Endometrial microvascular endothelial cells (primary cell): ENCODE data around the gene TTC16. TPM values are rescaled to one million over a fixed set of nuclear protein-coding genes. Genes with fewer than 3 reads are reported as not detected.
"Not testable (repeated sequence)": the region's sequence is repeated elsewhere in the genome, so short reads cannot be mapped to it uniquely, and the experiment has no call there.

Experiments
- in situ Hi-C: cut with HindIII; loops from 2 replicates; pipeline ENCODE4 v1.10.0; 2017; ENCODE audit warnings: low sequenced_read_pairs, low pct_unique_long_range_greater_than_20kb; ENCODE audit errors: inconsistent ontology term
- total RNA-seq: library from RNA; depleted of rRNA; stranded (reverse); fragments of >200 nt; gene quantifications from one replicate; pipeline ENCODE4 v1.2.3, GENCODE V29; 2015; ENCODE audit errors: inconsistent ontology term

TTC16 gene
- total RNA-seq, 1 donor from 2014 or later, result not detected

DNA sequence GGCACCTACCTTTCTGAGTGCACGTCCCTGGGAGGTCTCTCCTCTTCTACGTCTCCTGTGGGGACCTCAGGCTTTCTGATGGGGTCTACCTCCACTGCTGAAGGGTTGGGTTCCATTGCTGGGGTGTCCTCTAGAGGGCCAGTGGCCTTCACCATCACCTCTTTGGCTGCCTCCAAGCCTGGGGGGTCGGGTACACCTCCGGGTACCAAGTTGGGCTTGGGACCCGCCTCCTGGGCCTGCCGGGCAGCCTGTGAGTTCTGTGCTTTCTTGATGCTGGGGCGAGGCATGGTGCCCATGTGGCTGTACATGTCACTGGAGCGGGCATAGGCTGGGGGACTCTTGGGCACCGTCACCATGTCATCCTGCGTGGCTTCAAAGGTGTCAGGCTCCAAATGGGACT lies 58.1 kb downstream of the TTC16 start:
- in situ Hi-C loops, result loop anchor here (25.0 kb wide), 2 partner anchors 88 to 163 kb away; partner anchors contain the start of genes DPM2, ENG and PIP5KL1

GRCh38 chr9:127776195-127776923 lies 60.5 kb downstream of the TTC16 start:
- in situ Hi-C loops, result no loop called here

DNA sequence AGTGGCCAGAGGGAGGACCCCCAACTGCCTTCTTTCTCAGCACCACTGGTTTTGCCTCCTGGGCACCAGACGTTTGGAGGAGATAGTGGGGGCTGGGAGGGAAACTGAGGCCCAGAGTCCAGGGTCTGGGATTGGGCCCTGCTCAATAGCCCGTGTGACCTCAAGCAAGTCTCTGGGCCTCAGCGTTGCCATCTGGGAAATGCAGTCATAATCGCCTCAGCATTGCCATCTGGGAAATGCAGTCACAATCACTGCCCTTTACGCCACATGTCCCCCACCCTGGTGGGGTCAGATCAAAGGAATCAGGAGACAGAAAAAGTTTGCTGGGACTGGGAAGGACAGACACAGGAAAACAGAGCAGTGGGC lies 61.0 kb downstream of the TTC16 start:
- in situ Hi-C loops, result no loop called here

GRCh38 chr9:127777368-127777980 lies 61.6 kb downstream of the TTC16 start:
- in situ Hi-C loops, result no loop called here

DNA sequence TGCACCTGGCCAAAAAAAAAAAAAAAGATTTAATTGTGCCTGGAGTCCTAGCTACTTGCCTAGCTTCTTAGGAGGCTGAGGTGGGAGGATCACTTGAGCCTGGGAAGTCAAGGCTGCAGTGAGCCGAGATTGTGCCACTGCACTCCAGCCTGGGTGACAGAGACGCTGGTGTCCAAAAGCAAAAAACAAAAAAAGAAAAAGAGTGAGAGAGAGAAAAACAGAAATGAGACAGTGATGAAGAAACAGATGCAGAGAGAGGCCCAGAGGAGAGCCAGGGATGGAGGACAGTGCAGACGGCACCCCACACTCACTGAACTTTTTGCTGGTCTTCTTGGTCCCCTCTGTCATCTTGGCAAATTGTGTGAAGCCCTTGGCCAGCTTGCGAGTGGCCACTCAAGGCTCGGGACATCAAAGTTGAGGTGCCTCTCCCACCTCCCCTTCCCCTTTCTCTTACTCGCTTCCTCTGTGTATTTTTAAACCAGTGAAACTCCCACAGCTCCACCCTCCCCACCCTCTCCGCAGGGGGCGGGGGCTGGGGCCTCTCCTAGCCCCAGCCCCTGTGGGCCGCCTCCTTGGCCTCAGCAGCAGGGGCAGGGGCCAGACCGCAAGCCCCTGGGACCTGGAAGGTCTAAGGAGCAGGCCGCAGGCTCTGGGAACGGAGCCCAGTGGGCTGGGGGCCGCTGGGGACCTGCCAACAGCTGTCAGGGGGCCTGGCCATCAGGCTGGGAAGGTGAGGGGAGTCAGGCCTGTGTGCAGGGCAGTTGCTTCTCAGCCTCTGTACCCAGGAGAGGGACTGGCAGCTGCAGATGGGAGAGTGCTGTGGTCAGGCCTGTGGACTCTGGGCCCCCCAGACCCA lies 62.6 kb downstream of the TTC16 start, which contains the start of gene SH2D3C:
Gene SH2D3C (minus strand): TSS at position 387 of the 856 bp plus-strand sequence. CDS start 39 bp downstream, at position 348.
- in situ Hi-C loops, result no loop called here

- in situ Hi-C loops, result no loop called here
These were observed 63.5 kb downstream of the TTC16 start for GRCh38 chr9:127779136-127779981.

DNA sequence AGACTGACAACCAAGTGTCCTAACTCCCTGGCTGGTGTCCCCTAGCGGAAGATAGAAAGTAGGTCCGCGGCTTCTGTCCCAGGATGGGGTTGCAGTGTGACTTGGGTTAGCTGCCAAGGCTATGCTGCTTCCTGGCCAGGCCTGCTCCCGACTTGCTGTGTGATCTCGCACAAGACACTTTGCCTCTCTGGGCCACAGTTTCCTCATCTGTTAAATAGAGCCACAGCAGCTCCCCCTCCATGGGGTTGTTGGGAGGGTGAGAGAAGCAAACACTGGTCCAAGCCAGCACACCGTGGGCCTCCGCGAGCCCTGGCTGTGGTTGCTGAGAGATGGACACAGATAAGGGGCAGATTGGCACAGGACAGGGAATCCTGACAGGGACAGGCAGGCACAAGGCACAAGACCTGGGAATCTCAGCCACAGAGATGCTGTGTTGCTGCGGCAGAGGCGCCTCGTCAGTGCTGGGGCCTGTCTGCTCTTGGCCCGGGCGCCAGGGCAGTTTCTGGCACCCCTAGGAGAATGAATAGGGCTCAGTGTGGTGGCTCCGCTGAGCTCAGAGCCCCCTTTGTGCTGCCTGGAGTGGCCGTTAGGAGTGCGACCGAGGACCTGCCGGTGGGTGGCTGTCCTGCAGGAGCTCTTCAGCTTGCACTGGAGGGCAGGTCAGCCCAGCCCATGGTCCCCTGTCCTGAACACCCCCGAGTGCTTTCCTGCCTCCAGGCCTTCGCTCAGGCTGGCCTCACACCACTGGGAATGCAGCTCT lies 64.4 kb downstream of the TTC16 start:
- in situ Hi-C loops, result no loop called here

GRCh38 chr9:127780909-127781308 lies 65.0 kb downstream of the TTC16 start:
- in situ Hi-C loops, result not testable (repeated sequence)

Other genes starting within 250 kb of the TTC16 start
- gene STXBP1, start 103.8 kb upstream of the TTC16 start, total RNA-seq, result 15.6 TPM
- not detected for gene CFAP157, start 9.1 kb upstream of the TTC16 start, total RNA-seq
- 59.7 TPM for gene PTRH1, start 416 bp upstream of the TTC16 start, total RNA-seq
- gene TOR2A, start 19.2 kb downstream of the TTC16 start, total RNA-seq, result 26.4 TPM
- gene SH2D3C, start 62.6 kb downstream of the TTC16 start, total RNA-seq, result 70.3 TPM
- gene CDK9, start 70.0 kb downstream of the TTC16 start, total RNA-seq, result 118 TPM
- 52.2 TPM for gene FPGS, start 86.8 kb downstream of the TTC16 start, total RNA-seq
- gene ENG, start 138.6 kb downstream of the TTC16 start, total RNA-seq, result 436 TPM
- gene AK1, start 161.6 kb downstream of the TTC16 start, total RNA-seq, result 110 TPM
- 50.3 TPM for gene ST6GALNAC6, start 183.5 kb downstream of the TTC16 start, total RNA-seq
- gene ST6GALNAC4, start 201.0 kb downstream of the TTC16 start, total RNA-seq, result 107 TPM
- gene PIP5KL1, start 214.7 kb downstream of the TTC16 start, total RNA-seq, result not detected
- gene DPM2, start 221.8 kb downstream of the TTC16 start, total RNA-seq, result 13.8 TPM